Fibroblast of skin of right quadriceps (primary cell): Measurements from ENCODE around the gene SHISAL2A.

Experiments used
- DNase-seq: peaks from one replicate; pipeline ENCODE4 v3.0.0-alpha.2; 2013

SHISAL2A gene

DNA sequence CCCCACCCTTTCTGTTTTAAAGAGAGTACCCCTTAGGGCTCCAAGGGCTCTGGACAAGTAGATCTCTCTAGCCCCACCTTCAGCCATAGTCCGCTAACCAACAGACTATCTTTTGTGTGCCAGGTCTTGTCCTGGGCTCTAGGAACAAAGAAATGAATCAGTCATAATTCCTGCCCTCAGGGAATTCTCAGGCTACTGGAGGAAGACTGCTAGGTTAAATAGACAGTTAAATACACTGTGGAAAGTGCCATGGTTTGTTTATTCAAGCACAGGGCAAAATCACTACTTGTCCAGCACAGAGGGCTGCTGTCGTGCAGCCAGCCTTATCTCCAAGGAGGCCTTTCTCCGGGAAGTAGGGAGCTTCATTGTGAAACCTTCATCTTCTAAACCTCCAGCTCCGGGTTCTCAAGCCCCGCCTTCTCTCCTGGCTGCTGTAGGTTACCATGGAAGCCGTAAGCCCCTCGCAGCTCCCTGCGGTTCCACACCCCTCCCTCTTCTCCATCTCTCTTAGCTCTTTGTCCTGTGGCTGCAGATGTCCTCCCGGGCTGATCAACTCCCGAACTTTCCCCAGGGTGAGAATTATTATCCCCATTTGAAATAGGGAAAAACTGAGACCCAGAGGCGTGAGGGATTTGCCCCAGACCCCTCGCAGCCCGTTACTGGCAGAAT lies 29.8 kb downstream of the SHISAL2A start:
- peak; percentile 40 for DNase-seq

DNA sequence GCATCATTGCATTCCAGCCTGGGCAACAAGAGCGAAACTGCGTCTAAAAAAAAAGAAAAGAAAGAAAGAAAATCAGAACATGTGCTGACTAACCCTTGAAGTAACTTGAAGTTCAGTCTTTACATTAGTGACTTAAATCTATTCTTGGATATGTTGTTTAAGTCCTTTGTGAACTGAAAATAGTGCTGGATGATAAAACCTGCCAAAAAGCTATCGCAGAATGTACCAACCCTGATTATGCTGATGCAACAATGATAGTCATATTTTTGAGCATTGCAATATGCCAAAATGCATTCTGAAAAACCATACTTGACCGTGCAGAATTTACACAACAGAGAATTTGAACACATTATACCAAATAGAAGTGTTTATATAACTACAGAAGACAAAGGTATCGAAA lies 30.7 kb downstream of the SHISAL2A start:
- DNase-seq = peak; percentile 11

DNA sequence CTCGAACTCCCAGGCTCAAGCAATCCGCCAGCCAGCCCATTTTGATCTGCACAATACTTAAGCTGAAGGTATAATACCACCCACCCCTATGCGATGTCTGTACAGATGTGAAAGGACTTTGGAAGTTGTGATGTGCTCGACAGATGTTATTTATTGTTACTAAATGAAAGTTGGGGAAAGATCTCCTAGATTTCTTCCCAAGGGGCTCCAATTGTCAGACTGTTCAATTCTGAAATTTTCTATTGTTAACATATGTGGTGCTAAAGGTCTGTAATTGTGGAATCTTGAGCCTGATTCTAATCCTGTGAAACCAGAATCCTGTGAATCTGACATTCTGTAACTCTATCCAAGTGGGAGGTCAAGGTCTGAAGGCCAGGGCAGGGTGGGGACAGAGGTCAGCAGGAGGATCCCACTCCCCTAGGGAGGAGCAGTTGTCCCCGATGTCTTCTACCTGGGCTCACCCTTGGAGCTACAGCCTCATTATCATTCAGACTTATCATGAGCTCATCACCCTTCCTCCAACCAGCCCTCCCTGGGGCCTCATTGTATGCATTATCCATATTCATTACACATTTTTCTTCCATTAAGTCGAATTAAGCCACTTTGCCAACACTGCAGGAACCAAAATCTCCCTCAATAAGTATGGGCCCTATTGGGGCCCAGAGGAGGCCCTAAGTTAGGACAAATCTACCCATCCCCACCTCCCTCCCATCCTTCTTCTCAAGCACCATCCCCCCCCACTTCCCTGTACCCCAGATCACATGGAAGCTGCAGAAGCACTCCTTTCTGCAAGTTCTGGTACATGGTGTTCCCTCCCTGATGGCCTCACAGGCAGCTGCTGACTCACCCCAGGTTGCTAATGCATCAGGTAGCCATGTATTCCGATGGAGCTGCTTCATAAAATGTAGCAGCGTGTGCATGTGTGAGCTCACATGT lies 32.3 kb downstream of the SHISAL2A start:
- peak; percentile 17 for DNase-seq

DNA sequence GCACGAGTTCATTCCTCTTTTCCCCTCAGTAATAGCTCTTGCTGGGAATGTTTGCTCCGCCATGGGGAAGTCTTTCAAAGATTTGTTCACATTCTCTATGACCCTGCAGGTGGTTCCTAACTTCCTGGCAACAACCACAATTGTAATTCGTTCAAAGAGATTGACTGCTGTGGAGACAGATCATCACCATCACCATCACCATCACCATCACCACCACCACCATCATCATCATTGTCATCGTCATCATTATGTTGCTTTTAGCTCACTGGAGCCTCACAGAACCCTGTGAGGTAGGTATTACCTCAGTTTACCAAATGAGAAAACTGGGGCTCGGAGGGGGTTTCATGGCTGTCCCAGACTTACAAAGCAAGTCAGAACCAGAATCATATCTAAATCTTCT lies 34.3 kb downstream of the SHISAL2A start:
- DNase-seq = no peak

DNA sequence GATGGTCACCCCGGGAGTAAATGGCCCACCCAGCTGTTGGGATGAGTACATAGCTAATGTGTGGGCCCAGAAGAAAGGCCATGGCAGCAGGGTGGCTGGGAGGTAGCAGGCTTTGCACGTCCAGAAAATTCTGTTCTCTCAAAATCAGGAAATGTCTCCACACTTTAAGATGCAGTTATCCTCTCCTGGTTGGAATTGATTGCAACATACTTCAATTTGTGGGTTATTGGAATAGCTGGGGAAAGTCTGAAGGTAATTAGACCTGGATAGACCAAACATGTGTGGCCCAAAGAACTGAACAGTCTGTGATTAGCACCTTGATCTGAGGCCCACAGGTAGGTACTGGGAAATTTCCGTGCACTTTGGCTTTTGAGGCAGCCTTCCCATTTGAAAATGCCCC lies 35.0 kb downstream of the SHISAL2A start:
- DNase-seq = no peak

DNA sequence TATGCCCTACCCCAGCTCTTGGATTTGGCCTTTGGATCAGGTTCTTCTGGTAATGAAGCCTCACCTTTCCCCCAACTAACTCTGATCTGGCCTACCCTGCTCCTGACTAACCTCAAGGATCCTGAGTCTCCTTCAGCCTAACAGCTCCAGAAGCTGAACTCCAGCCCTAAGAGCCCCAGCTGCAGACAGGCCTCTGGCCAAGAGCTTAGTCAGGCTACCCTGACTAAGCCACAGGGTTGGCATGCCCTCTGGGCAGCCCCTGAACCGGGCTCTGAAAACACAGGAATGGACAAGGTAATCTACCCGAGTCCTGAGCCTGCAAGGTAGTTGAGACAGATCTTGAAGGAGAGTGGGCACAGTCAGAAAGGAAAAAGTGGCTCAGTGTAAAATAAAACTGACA lies 35.7 kb downstream of the SHISAL2A start:
- no peak for DNase-seq

DNA sequence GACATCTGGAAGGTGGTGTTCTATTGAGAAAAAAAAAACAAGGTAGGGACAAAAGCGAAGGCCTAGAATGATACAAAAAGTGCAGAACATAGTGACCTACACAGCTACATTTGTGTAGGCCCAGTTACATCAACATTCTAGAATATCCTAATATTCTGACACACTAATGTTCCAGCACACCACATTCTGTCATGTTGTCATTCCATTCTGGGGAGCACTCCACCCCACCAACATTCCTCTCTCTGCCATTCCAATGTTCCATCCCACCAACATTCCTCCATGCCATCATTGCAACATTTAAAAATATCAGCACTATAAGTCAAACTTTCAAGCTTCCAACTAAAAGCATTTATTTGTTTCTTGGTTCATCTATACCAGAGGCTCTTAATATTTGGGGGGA lies 36.7 kb downstream of the SHISAL2A start:
- DNase-seq = peak; percentile 82

DNA sequence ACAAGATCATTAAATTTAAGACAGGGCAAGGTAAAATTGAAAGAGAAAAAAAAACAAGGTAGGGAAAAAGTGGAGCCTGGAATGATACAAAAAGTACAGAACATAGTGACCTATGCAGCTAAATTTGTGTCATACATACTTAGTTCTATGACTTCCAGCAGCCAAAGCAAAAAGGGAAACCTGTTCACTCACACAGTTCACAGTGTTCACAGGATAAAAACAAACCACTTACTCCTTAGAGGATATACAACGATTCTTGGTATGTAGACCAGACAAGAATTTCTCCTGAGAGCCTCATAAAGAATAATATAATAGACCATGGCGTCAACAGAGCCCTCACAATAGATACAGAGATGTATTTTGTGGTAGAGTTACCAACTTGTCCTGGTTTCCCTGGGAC lies 37.6 kb downstream of the SHISAL2A start:
- peak; percentile 32 for DNase-seq

DNA sequence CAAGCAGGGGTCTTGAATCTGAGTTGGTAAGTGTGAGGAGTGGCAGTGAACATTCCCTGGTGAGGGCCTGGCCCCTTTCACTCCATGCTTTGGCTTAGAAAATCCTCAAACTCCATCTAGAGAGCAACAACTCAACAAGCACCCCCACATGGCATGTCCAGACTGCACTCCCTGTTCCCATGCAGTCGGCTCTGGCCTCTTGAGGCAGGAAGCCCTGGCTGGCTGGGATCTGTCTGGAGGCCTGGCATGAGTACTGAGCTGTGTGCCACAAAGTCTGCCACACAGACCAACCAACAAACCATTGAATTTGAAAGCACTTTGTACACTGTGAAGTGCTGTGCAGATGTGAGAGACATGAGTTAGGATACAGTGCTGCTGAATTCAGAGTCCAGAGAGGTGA lies 40.0 kb downstream of the SHISAL2A start:
- DNase-seq = no peak

DNA sequence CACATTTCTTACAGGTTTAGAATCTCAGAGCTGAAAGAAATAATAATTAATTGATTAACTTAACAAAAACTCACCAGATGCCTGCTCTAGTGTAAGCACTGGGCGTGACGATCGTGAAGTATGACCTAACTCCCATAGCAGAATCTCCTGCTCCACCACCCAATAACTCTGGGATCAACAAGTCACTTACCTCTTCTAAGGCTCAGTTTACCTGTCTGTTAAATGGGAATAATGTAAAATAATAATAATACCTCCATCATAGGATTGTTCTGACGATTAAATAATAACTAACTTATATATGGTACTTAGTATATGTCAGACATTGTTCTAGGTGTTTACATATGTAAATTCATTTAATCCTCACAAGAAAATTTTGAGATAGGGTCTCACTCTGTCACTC lies 40.5 kb downstream of the SHISAL2A start:
- DNase-seq = no peak

DNA sequence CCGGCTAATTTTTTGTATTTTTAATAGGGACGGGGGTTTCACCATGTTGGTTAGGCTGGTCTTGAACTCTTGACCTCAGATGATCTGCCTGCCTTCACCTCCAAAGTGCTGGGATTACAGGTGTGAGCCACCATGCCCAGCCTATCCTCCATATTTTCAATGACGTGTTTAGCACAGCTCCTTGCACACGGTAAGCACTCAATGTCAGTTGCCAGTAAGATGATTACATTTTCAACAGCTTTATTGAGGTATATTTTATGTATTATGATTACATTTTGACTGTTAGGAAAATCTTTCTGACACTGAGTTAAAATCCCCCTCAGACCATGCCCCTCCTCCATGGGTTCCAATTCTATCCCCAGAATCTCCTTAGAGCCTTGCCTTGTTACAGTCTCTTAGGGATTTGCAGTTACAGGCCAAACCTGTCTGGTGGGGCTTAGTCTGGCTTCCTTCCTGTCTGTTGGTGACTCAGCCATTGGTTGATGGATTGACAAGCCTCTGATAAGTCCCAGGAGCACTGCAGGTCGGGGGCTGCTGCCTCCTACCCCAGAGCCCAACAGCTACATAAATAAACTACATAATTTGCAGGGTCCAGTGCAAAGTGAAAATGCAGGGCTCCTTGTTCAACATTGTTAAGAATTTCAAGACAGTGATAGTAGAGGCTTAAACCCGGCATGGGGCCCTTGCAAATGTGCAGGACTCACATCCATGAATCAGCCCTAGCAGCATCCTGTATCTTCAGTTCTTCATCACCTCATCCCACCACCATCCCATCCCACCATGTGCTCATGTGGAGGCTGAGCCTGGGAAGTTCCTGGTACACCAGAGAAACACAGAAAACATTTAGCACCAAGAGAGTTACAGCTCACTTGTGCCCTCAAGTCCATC lies 41.8 kb downstream of the SHISAL2A start:
- peak; percentile 26 for DNase-seq

DNA sequence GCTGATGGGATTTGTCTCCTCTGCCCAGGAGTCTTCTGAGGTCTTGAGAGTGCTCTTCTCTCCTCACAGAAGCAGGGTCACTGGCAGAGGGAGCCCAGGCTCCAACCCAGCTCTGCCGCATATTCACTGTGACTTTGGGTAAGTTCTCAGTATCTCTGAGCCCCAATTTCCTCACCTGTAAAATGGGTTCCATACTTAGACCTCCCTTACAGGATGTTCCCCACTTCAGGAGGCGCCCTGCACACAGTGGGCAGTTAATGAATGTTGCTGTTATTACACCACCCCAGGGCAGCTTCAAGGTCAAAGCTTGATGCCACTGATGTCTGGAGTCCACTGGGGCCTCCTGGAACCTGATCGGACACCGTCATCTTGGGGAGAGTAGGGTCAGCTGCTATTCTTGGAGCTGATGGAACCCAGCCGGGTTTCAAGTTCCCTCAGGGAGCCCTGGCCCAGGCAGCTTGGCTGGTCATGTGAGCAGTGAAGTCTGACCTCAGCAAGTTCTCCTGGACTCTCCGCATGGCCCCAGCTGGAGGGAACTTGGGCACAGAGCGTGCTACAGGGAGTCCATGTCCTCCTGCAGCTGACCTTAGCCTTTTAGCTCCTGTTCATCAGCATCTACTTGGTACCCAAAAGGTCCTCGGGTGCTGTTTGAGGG lies 43.4 kb downstream of the SHISAL2A start:
- DNase-seq = no peak

DNA sequence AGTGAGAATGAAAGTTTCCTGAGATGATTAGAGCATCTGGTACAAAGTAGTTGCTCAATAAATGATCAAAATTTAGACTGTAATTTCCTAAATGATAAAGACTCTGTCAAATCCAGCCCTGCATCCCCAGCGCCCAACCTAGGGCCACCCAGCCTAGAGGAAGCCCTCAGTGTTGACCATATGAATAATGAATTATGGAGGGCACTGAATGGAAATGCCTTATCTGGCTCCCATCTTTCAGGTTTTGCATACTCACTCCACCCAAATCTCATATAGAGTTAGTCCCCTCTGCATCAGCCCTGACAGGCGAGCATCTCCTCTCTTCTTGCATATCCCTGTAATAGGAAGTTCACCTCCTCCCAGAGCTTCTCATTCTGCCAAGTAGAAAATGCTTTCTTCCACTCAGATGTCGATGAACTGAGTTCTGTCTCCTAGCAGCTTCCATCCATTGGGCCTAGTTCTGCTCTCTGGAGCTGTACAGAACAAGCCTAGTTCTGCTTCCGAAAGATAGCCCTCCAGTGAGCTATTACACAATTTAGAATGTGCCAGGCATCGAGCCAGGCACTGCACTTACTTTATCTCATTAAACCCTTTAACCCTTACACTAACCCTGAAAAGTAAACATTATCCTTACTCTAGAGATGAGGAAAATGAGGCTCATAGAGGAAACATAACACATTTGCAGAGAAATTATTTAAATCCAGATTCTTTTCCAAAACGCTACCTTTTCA lies 44.3 kb downstream of the SHISAL2A start:
- DNase-seq = no peak

DNA sequence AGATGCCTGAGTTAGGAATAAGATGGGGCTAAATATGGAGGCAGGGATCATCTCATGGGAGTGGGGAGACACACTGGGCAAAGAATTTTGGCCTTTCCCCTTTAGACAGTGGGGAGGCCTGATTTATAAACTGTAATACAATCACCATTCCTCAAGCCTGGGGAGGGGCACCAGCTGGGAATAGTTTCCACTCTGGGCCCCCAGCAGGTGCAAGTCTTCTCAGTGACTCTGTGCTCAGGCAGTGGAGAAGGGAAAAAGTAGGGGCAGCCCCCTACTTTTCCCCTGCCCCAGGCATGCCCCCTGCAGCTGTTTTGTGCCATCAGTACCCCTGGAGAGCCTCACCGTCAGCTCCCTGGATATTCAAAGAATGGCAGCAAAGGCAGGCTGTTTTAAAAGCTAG lies 46.1 kb downstream of the SHISAL2A start:
- DNase-seq = no peak

DNA sequence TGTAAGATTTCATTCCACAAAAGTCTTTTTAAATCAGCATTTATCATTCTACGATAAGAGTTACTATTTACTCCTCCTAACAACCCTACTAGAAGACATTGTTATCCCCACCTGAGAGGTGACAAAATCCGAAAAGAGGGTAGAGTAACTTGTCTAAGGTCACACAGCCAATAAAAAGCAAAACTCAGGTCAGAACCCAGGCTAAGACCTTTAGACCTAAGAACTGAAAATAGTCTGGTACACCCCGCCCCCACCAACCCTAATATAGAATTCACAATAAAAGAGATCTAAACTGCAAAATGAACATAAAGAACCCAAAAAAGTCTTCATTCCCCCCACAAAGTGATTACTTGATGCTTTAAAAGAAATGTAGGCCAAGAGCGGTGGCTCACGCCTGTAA lies 46.5 kb downstream of the SHISAL2A start:
- no peak for DNase-seq

DNA sequence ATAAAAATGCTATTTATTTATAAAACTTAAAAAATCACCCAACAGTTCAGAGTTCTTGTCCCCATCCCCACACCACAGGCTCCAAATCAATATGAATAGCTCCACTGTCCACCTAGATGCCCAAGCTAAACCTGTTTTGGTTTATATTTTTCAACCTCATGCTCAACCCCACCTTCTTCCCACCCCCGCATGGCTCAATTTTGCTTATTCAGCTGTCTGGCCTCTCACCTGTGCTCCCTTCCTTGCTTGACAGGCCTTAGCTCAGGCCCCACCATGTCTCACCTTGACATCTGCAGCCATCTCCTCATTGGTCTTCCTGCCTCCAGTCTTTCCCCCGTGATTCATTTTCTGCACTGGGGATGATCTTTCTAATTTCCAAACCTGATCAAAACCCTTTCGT lies 47.4 kb downstream of the SHISAL2A start:
- no peak for DNase-seq

DNA sequence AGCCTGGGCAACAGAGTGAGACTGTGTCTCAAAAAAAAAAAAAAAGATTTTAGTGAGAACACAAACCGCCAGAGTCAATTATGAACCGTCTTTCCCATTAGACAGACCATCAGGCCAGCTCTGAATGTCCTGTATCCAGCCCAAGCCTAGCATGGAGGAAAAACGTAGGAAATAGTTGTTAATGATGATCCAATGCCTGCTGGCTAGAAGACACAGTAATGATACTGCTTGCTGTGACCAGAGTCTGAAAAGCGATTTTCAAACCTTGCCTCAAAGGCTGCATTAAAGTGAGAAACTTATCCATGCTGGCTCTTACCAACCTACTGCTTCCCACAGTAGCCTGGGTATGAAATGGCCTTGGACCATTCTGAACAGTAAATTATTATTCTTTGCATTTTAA lies 48.2 kb downstream of the SHISAL2A start:
- no peak for DNase-seq

DNA sequence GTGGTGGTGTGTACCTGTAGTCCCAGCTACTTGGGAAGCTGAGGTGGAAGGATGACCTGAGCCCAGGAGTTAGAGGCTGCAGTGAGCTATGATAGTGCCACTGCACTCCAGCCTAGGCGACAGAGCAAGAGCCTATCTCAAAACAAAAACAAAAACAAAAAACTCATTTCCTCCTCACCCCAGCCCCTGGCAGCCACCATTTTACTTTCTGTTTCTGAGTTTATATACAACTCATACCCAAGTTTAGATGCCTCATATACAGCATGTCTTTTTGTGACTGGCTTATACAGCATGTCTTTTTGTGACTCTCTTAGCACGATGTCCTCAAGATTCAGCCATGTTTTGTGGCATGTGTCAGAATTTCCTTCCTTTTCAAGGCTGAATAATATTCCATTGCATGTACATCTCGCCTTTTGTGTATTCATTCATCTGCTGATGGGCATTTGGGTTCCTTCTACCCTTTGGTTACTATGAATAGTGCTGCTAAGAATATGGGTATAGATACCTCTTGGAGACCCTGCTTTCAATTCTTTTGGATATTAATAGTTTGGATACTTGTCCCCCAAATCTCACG lies 50.5 kb downstream of the SHISAL2A start:
- DNase-seq = no peak

DNA sequence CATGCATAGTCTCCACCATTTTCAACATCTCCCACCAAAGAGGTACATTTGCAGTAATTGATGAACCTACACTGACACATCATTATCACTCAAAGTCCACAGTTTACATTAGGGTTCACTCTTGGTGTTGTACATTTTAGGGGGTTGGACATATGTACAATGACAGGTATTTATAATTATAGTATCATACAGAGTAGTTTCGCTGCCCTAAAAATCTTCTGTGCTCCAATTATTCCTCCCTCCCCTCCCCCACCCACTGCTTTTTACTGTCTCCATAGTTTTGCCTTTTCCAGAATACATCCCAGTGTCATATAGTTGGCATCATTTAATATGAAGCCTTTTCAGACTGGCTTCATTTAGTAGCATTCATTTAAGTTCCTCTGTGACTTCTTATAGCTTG lies 51.6 kb downstream of the SHISAL2A start:
- no peak for DNase-seq

DNA sequence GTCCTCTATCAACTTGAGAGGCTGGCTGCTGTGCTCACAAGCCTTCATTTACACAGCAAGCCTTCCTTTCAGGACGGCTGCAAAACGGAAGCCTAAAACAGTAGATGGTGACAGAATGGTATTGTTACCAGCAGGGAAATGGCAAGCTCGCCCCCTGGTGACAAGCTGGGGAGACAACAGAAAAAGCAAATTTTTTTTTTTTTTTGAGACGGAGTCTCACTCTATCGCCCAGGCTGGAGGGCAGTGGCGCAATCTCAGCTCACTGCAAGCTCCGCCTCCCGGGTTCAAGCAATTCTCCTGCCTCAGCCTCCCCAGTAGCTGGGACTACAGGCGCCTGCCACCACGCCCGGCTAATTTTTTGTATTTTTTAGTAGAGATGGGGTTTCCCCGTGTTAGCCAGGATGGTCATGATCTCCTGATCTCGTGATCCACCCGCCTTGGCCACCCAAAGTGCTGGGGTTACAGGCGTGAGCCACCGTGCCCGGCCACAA lies 53.3 kb downstream of the SHISAL2A start:
- peak; percentile 64 for DNase-seq

DNA sequence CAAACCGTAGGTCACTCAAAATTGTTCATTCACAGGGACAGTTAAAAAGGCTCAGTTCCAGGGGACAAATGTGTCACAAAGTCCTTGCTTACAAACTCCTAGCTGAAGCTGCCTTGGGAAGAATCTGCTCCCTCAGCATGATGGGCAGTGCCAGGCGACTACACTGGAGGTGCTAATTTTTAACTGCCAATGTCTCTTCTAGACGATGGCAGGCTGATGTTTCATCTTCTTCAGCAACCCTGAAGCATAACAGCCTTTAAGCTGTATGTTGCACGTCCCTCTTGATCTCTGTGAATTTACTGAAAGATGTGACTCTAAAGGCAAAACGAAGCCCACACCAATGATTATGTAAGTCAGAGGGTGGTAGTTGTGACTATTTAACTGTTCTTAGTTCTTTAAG lies 53.9 kb downstream of the SHISAL2A start:
- no peak for DNase-seq

DNA sequence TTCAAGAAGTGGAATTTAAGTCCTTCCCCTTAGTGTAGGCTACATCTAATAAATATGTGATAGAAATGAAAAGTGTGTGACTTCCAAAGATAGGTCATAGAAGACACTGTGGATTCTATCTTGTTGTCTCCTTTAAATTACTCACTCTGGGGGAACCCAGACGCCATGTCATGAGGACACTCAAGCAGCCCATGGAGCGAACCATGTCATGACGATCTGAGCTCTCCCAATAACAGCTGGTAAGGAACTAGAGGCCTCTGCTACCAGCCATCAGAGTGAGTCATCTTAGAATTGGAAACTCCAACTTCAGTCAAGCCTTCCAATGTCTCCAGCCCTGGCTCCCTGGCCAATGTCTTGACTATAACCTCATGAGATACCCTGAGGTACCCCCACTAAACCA lies 58.9 kb downstream of the SHISAL2A start:
- no peak for DNase-seq
